ENCODE results near the gene ZCCHC2.

- TF ChIP-seq EP300 (IDR thresholded peaks at IDR 0.05) (no peak), CTCF (IDR thresholded peaks at IDR 0.05) (no peak)
Measured at GRCh38 chr18:62490967-62491695, 31.7 kb upstream of the ZCCHC2 start.
